GM18498 (cell line): ENCODE measurements around the gene TSPAN5.
"Not testable (repeated sequence)": the region's sequence is repeated elsewhere in the genome, so short reads cannot be mapped to it uniquely, and the experiment has no call there.

Source experiments
- ATAC-seq: cut with Tn5 transposase; IDR thresholded peaks from one replicate; pipeline ENCODE4 v1.9.1; 2021; ENCODE audit warnings: mild to moderate bottlenecking, moderate library complexity; ENCODE audit not compliant: unreplicated experiment

Gene TSPAN5

DNA sequence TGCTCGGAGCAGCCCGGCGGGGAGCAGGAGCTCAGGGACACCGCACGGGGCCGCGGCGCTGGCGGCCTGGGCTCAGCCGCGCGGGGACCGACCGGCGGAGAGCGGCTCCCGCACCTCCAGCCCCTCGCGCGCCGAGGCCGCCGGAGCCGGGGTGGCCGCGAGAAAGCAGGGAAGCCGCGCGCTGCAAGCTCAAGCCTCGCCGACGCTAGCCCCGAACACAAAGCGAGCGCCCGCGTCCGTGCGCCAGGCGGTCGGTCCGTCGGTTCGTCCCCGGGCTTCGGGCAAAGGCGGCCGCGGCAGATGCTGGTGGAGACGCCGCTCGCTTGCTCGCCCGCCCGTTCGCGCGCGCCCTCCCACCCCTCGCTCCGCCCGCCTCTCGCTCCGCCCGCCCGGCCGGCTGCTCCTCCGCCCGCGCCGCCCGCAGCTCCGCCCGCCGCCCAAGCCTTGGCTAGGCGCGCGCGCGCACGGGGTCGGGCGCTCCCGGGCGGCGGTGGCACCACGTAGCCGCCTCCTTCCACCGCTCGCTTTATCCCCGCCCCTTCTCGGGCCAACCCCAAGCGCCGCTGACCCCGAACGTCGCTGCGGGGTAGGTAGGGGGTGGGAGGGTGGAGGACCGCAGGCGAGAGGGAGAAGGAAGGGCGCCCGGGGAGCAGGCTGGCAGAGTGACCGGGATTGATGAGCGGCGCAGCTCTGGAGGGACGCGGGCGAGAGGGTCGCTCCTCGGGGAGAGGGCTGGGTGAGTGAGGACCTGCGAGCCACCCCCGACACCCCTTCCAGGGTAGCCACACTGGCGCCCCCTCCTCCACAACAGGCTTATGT lies at the start of gene TSPAN5:
Gene TSPAN5 (minus strand): TSS at position 325 of the 819 bp plus-strand sequence.
- ATAC-seq = peak; percentile 87

DNA sequence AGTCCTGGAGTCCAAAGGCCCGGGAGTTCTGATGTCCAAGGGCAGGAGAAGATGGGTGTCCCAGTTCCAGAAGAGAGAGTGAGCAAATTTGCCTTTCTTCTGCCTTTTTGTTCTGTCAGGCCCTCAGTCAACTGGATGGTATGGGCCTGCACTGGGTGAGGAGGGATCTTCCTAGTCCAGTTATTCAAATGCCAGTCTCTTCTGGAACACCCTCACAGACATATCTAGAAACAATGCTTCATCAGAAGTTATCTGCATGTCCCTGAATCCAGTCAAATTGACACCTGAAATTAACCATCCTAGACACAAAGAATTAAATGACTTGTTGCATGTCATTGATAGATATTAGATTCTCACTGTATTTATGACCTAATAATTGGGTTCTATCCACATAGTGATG lies 48.5 kb upstream of the TSPAN5 start:
- no peak for ATAC-seq

DNA sequence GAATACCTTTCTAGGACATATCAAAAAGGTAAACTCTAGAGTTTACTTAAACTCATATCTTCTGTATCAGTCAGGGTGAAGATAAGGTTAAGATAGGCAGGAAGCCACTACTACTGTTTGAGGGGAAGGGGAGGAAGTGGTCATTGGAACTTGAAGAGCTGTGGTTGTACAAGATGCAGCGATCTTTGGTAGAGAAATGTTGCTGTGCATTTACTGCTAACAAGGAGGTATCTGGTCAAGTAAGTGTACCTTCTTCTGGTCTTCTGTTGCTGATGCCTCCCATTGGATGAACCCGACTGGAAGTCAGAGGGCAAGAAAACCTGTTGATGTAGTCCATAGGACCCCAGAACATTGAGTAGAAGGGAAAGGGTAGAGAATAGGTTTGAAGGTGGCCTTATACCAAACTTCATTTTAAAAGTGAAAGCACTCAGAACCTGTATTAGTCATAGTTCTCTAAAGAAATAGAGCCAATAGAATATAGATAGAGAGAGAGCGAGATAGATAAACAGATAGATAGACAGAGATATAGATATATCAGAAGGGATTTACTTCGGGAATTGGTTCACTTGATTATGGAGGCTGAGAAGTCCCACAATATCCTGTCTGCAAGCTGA lies 47.9 kb upstream of the TSPAN5 start:
- no peak for ATAC-seq

DNA sequence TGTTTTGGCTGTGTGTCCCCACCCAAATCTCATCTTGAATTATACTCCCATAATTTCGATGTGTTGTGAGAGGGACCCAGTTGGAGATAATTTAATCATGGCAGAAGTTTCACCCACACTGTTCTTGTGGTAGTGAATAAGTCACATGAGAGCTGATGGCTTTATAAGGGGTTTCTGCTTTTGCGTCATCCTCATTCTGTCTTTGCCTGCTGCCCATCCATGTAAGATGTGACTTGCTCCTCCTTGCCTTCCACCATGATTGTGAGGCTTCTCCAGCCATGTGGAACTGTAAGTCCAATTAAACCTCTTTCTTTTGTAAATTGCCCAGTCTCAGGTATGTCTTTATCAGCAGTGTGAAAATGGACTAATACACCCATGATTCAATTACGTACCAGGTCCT lies 47.2 kb upstream of the TSPAN5 start:
- not testable (repeated sequence) for ATAC-seq

DNA sequence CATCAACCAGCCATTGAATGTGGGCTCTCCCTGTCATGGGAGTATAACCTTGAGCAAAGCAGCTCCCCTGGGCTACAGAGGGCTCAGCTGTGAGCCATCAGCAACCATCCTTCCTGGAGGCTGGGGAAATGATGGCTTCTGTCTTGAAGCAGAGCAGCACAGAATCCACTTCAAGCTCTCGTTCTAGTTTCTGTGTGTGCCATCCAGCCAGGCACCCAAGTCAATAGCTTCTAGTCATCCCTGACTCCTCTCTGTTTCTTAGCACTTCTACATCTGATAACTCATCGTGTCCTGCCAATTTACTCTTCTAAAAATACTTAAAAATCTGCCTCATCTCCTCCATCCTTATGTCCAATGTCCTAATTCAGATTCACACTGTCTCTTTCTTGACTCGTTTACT lies 42.2 kb upstream of the TSPAN5 start:
- ATAC-seq = no peak

DNA sequence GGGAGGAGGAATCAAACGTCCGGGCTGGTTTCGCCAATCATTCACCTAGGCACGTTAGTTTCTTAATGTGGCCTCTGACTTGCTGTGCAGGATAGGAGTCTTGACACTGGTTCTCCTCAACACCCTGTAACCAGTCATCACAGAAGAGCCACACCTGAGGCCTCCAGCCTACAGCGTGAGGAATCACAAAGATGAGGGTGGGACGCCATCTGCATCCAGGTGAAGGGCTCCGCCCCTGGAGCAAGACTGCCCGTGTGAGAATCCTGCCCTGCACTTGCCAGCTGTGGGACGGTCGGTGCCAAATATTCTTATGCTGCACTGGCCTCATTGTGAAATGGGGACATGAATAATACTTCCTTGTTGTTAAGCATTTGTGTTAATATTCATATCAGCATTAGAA lies 35.7 kb upstream of the TSPAN5 start:
- ATAC-seq = no peak

DNA sequence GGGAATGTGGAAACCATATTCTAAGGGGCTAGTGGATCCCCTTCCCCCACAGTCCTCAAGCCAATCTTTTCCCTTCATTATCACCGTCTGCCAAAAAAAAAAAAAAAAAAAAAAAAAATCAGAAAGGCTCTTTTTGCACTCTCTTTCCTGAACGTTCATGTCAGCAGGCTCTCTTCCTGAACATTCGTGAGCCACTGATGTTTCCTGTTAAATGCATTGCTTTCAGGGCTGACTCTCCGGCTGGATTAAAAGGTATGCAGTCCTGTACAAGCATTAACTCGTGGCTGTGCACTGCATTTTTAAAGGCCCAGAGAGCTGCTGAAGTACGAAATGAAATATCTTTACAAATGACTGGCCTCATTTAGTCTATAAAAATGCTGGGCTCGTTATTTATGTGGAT lies 34.0 kb upstream of the TSPAN5 start:
- no peak for ATAC-seq

DNA sequence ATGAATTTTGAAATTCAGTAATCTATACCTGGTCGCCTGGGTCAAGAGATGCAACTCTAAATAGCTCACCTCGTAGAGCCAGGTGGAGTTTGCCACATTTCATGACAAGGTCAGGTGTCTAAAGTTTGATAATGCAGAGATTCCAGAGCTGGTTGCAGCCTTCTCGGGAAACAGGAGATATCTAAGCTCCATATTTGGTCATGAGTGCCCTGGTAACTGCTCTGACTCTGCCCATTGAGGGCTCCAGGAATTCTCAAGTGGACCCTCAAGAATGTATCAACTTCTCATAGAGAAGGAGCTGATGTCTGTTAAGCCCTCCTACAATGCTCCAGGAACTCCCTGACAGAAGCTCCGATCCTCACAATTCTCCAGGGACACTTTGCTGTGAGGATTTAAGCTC lies 33.2 kb upstream of the TSPAN5 start:
- ATAC-seq = no peak

DNA sequence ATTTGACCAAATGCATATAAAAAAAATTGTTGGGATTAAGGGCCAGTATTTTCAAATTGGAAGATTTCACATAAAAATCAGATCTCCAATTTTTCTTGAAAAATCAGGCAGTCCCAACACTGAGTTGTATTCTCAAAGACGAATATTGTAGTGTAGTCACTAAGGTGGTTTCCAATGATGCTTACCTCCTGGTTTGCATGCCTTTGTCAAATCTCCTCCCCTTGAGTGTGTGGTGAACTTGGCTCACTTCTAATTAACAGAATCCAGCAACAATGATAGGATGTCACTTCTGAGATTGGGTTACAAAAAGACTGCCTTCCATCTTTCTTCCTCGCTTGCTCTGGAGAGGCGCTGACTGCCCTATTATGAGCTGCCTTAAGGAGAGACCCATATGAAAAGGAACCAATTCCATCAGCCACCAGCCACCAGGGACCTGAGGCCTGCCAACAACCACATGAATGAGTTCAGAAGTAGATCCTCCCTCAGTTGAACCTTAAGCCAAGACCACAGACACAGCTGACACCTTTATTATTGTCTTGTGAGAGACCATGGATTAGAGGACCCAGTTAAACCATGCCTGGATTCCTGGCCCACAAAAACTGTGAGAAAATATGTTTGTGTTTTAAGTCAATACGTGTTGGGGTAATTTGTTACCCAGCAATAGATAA lies 31.2 kb upstream of the TSPAN5 start:
- no peak for ATAC-seq

DNA sequence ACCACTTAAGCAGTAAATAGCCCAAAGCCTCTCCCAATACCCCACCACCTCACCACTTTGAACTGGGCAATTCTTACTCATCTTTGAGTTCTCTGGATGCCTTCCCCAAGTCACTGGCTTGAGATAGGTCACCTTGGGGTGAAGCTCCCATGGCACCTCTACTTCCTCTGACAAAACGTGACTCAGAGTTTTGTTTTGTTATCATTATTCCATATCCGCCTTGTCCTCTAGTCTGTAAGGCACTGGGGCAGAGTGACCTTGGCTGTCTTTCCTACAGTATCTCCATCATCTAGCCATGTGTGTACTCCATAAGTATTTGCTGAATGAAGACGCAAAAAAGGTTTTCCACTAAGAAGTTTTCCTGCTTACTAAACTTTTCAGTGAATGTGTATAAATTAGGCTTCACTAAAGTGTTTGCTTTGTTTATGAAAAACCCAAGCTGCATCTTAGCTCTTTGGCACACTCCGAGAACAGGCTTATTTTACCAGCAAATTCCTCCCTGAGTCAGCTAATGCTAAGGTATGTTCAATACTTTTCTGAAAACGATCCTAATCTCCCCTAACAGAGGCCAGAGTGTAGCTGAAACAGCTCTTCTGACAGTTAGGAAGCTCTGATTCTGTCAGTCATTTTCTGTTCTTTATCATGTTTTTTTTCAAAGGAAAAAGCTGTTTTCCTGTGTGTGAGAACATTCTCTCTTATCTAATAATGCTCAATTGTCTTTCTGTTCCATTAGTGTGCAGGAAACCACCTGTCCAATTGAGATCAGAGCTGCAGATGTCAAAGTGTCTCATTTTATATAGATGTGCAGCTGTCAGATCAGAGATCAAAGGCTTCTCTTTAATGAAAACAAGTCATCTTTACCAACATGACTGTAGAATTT lies 30.2 kb upstream of the TSPAN5 start:
- ATAC-seq = no peak

DNA sequence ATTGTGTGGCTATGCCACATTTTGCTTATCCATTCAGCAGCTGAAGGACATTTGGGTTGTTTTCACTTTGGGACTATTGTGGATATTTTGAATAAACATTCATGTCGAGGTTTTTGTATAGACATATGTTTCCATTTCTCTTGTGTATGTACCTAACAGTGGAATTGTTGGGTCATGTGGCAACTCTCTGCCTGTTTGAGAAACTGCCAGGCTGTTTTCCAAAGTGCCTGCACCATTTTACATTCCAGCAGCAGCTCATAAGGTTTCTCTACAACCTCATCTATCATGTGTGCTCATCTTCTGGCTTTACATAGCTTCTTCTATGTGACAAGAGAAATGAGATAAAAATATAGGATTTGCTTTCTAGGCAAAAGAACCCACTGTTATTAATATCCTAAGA lies 29.5 kb upstream of the TSPAN5 start:
- ATAC-seq = no peak

DNA sequence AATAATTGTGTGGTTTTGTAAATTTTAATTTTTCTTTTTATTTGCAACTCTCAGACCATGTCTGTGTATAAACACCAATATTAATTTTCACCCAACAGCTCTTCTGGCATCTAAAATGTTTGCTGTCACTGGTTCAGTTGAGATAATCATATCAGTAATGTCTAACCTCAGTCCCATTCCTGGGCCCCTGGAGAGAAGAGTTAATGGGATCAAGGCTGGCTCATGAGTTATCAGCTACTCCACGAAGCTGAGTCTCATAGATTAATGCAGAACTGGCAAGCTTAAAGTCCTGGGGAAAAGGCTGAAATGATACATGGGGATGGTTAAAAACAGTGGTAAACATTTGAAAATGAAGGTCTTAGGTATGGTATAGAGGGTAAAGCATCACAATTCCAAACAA lies 28.4 kb upstream of the TSPAN5 start:
- no peak for ATAC-seq

DNA sequence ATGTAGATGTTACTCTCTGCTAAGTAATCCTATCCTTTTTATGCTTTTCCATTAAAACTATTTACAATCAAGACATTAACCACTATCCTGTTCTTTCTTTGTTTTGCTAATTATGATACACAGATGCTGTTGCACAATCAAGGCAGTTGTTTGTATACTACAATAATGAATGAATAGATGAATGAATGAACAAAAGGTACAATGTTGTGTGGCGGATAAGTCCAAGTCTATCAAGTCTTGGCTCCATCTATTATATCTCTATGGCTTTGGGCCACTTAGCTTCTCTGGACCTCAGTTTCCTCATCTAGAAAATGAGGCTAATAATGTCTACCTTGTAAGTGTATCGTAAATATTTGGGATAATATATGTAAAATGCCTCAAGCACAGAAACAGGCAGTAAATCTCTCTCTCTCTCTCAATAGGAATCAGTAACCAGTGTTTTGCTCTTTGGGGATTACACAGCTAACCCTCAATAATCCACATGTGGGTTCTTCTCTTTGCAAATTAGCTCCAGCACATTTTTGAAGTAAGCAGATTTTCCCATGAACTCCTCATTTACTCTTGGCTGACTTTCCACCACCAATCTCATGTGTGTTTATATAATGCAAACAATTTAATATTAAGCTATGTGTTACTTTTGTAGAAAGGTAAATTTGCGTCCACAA lies 27.8 kb upstream of the TSPAN5 start:
- no peak for ATAC-seq

DNA sequence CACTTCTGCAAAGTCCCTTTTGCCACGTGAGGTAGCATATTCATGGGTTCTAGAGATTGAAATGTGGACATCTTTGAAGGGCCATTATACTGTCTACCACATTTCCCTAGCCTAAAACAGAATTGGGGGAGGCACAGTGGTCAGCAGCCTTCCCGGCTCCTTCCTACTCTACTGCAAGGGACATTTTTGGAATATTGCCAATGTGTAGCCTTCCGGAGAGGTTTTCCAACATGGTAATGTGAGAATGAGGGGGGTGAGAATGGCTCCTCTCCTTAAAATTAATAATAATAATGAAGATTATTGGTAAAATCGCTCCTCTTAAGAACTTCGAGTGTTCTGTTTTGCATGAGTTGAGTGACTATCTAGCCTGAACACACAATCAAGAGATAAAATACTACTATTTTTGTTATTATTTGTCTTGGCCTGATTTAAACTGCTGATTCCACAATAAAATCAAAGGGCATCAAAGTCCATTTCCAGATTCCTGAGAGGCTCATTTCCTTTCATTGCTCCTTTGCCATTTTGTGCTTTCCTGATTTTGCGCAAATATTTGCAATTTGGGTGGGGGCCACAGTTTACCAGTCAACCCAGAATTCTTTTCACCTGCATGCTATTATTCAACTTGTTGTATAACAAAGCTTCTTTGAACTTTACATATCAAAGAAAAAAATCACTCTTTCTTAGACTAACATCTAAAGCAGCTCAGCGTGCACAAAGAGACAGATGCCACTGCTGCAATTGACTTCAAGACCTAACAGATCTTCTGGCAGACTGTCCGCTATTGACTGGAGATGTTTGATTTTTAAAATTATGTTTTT lies 27.0 kb upstream of the TSPAN5 start:
- ATAC-seq = no peak

DNA sequence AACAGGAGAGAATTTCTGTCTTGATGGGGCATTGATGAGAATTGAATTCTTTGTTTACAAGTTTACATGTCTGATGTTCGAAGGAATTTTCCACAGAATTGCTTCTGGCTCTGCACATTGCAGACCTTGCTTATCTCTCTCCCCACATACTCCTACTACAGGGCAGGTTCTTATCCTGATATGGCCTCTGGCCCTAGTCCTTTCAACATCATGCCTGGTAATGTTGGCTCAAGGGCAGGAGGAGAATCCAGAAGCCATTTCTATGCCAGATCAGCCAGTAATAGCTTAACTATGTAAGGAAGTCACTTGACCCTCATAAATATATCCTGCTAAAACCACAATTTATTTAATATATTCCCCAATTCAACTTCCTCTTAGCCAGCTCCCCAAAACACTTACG lies 24.3 kb upstream of the TSPAN5 start:
- no peak for ATAC-seq

DNA sequence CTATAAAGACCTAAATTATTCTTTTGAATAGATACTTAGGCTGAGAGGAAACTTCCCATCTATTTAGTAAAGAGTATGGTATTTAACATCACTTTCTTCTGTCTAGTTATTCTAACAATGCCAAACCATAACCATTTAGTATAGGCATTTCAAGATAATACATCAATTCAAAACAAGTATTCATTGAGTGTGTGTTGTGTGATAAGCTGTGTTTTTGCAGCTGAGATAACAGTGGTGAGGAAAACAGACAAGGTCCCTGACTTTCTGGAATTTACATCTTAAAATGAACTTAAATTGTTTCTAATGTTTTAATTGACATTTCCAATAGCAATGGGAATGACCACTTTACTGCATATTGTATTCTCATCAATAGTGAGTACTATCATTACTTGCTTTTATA lies 22.4 kb upstream of the TSPAN5 start:
- no peak for ATAC-seq

DNA sequence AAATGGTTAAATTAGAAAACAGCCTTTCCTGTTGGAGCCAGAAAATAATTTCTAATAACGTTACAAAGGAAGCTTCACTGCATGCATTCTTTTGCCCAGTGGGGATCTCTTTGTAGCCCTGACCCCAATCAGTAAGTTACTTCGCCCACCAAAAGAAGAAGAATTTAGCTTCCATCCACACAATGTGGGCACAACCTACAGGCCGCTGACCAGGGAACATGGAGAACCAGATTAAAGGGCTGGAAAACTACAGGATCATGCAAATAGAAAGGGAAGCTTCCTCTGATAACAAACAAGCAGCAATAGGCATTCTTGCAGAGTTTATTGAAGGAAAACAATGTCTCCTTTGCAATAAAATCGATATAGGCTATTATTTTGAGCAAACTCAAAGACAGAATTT lies 21.3 kb upstream of the TSPAN5 start:
- no peak for ATAC-seq

DNA sequence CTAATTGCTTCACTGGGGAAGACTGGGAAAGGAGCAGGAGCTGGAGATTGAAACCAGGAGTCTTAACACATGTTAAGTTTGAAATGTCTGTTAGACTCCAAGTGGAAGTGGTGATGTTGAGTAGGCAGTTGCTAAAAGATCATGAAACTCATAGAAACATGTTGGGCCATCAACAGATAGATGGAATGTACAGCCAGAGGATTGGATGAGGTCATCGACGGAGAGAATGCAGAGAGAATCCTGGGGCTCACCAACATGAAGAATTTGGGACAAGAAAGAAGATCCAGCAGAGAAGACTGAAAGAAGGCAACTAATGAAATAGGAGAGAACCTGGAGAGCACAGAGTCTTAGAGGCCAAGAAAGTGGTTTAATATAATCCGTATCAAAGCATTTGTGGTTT lies 19.4 kb upstream of the TSPAN5 start:
- ATAC-seq = no peak

DNA sequence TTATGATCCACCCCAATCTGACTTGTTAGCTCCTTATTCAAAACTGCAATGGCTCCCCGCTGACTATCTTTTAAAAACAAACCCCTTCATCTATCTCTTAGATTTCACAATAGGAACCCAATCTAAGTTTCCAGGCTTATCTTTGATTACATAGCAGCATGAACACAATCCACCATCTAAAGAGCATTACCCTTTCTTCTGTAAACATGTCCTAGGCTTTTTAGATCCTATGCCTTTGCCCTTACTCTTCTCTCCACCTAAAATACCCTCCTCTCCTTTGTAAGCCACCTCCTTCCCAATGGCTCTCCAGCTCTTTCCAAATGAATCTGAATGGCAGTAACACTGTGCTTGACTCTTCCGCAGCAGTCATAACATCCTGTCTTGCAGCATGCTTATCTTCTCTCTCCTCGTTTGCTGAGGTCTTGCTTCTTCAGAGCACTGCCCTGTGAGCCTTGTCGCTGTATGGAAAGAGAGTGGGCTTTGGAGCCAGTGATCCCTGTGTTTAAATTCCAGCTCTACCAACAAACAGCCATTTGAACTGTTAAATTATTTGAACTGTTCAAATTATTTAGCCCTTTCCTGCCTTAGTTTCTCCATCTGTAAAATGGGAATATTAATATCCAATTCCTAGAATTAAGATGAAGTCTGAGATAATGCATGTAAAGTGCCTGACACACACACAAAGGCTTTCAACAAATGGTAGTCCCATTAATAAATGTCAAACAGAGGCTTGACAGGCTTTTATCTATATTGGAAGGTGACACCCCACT lies 16.2 kb upstream of the TSPAN5 start:
- ATAC-seq = no peak
